UCSD-AML1 (cell line): ENCODE measurements around the gene LRRC58.
"Not testable (repeated sequence)": the region's sequence is repeated elsewhere in the genome, so short reads cannot be mapped to it uniquely, and the experiment has no call there.

Experiments
- DNase-seq: peaks from one replicate; lab custom pipeline; 2025; ENCODE audit not compliant: unreplicated experiment; lab: John Stamatoyannopoulos, UW

Gene LRRC58

DNA sequence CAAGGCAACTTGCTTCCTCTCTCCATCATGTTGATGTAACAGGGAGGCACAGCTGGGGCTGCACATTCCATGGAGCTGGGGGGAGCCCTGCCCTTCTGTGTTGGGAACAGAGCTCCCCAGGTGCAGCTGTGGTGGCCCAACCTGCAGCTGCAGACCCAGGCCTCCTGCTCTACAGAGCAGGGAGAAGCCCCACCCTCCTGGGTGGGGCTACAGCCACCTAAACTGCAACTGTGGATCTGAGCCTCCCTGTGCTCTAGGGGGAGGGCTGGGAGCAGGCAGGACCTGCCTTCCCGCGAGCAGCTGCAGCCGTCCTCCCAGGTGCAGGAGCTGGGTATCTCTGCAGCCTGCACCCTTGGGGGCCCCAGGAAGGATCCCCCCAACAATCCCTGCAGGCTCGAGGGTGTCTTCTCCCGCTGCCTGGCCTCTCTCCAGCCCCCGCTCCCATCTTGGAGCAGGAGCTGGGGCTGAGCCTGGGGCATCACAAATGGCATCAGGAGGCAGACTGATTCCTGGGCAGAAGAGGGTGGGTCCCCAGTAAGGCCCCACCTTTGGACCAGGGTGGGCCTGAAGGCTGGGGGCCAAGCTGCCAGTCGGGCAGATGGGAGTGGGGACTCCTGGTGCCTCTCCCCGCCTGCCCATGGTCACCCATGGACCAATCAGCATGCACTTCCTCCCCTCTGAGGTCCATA, 7.4 kb downstream of the LRRC58 start:
- DNase-seq, result no peak

- DNase-seq, result no peak
Observed at GRCh38 chr3:120339362-120339761, 9.8 kb downstream of the LRRC58 start.

DNA sequence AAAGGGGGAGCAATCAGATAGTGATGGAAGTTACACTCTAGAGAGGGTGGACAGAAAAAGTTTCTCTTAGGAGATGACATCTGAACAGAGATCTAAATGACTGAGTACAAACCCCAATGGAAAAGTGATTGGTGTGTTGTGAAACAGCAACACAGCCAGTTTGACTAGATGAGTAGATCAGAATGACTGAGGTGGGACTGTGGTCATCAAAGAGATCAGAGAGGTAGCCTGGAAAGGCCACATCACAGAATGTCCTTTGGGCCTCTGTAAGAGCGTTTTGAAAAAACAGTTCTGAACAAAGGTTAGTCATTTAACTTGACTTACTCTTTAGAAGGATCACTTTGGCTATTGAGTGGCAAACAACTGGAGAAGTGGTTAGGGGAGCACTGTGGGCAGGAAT, 10.6 kb downstream of the LRRC58 start:
- DNase-seq, result no peak

GRCh38 chr3:120332646-120333045, 16.5 kb downstream of the LRRC58 start:
- no peak for DNase-seq

- DNase-seq, result no peak
Observed at GRCh38 chr3:120331076-120331475, 18.1 kb downstream of the LRRC58 start.

GRCh38 chr3:120326784-120327183, 22.4 kb downstream of the LRRC58 start:
- DNase-seq, result no peak

- no peak for DNase-seq
Observed at GRCh38 chr3:120324190-120324589, 25.0 kb downstream of the LRRC58 start.

GRCh38 chr3:120323761-120324160, 25.4 kb downstream of the LRRC58 start:
- DNase-seq, result not testable (repeated sequence)

DNA sequence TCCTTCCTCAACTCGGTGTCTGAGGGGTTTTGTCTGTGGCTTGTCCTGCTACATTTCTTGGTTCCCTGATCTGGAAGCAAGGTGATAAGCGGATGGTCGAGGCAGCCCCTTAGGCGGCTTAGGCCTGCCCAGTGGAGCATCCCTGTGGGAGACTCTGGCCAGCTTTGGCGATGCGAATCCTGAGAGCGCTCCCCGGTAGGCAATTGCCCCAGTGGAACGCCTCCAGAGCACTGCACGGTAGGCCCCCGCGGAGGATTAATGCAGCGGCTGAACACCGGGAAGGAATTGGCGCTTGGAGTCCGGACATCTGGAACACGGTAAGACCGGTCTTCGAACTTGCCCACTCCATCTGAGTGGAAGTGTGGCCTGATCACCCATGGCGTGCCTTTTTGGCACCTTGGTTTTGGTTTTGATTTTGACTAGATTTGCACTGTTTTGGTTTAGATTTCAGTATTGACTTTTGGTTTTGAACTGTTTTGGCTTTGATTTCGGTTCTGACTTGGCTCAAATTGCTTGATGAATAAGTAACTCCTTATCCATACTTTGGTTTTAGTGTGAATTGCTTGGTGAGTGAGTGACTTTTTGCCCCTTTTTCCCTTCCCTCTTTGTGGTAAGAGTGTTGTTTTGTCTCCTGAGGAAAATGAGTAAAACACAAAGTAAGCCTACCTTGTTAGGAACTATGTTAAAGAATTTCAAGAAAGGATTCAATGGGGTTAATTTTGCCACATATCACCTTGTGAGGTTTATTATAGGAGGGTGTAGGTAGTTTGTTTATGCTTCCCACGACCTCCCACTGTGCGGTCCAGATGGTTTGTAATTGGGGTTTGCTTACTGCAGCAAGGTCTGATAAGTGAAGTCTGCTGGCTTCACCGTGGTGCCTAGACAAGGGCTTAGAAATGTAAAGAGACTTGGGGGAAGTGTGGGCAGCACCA, 37.0 kb downstream of the LRRC58 start:
- DNase-seq, result no peak

GRCh38 chr3:120306519-120307455, 42.4 kb downstream of the LRRC58 start:
- DNase-seq, result no peak

- DNase-seq, result no peak
Observed at GRCh38 chr3:120304616-120305015, 44.5 kb downstream of the LRRC58 start.

GRCh38 chr3:120302361-120302760, 46.8 kb downstream of the LRRC58 start:
- DNase-seq, result no peak

GRCh38 chr3:120300971-120301370, 48.2 kb downstream of the LRRC58 start:
- DNase-seq, result no peak

DNA sequence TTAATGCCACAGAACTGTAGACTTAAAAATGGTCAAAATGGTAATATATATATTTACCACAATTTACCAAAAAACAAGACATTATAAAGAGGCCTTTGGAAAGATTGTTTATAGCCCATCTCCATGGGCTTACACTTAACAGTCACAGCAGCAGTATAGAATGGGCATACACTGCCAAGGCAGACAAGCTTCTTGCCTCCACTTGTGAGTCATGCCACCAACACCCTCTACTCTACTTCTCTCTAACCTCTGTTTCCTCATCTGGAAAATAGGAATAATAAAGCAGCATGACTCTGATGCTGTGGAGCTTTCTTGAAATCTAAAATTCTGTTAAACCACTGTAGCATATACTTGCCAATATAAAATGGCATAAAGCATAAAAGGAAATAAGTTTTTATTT, 49.8 kb downstream of the LRRC58 start:
- DNase-seq, result no peak

- no peak for DNase-seq
Observed at GRCh38 chr3:120298996-120299395, 50.2 kb downstream of the LRRC58 start.

- DNase-seq, result not testable (repeated sequence)
Observed at GRCh38 chr3:120291552-120291951, 57.6 kb downstream of the LRRC58 start.

DNA sequence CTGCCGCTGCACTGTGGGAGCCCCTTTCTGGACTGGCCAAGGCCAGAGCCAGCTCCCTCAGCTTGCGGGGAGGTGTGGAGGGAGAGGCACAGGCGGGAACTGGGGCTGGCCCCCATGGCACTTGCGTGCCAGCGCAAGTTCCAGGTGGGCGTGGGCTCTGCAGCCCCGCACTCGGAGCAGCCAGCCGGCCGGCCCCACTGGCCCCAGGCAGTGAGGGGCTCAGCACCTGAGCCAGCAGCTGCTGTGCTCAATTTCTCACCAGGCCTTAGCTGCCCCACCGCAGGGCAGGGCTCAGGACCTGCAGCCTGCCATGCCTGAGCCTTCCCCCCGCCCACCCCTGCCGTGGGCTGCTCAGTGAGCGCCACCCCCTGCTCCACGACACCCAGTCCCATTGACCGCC, 59.5 kb downstream of the LRRC58 start:
- DNase-seq, result no peak

GRCh38 chr3:120286465-120286864, 62.7 kb downstream of the LRRC58 start:
- DNase-seq, result no peak

- DNase-seq, result no peak
Observed at GRCh38 chr3:120285508-120285841, 63.7 kb downstream of the LRRC58 start.

DNA sequence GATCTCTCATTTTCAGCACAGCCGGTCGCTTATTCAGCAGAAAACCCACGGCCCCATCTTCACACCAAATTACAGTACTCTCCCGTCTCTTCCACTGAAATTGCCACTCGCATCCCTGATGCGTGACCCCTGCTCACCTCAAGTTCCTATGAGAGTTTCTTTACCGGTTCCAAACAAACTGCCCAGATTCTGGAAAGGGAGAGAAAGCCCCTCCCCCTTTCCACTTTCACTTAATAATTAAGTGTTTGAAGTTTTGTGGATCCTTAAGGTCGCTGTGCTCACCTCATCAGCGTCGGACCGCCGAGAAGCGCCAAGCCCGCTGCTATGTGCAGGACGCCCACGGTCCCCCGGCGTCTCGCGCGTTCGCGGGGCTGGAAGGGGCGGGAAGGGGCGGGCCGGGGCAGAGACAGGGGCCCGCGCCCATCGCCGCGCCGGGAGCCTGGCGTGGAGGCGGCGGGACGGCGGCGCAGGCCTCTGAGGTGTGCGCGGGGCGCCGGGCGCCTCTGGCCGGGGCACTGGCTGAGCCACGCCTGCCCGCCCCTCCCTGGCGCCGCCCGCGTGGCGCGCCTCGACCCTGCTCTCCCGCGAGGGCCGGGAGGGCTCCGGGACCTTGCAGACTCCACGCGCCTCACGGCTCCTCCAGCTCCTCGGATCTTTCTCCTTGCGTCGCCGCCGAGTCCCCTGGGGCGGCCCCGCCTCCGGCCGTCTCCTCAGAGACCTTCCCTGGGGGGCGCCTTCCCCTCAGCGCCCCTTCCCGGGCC, 64.2 kb downstream of the LRRC58 start, which contains the start of gene GPR156:
Gene GPR156, minus strand, starts transcription at position 476 of the 761 bp plus-strand sequence. CDS start 41,124 bp downstream, outside the sequence.
- DNase-seq, result no peak
